ENCODE measurements around the gene DSC3.

Gene DSC3

DNA sequence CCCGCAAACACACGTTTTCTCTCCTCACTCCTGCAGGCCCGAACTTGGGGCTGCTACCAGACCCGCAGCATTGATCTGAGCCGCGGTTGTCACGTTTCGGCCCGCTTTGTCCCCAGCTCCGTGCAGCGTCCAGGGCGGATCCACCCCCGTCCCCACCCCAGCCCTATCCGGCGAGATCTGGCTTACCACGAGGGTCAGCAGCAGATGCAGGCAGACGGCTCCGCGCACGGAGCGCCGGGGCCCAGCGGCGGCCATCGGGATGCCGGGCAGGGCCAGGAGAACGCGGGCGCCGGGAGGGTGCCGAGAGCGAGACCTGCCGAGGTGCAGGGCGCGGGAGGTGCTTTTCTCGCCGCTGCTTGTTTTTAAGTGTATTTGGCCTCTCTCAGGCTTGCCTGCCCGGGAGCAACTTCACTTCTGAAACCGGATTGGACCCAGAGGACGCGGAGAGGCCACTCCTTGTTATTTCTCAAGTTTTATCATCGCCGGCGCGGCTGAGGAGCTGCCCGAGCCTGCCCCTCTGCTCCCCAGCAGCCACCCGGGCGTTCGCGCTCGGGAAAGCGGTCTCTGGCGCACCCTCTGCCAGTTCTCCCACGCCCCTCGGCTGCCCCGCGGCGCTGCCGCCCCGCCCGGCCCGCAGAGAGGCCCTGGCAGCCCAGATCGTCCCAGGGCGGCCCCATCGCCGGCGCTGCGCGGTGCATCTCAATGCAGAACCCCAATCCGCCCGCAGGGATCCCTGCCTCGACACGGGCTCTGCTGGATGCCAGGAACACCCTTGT is at the start of gene DSC3:
TSS of gene DSC3 (minus strand) at position 337 of the 776 bp plus-strand sequence. CDS start at position 255, 82 bp downstream.
- no peak for DNase-seq (ENCODE audit: low spot score)

DNA sequence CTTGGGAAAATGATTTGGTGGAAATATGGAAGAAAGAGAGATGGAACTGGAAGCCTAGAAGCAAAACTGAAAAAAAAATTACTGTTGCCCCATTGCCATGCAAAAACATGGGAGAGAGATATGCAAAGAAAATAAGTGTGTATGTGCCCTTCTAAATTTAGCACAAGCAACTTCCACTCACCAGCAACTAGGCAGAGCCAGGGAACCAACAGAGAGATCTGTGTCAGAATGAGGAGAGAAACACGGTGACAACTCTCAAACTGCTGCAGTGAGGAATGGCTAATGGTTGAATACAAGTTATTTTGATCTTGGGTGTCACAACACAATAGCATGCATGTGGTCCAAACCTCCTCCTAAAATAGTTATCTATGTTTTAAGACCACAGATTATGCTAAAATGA is 48.8 kb upstream of the DSC3 start:
- FAIRE-seq, result no peak
- DNase-seq (ENCODE audit: low spot score), result no peak

More for the DNA sequence above, at the start of gene DSC3:
- FAIRE-seq, result no peak

DNA sequence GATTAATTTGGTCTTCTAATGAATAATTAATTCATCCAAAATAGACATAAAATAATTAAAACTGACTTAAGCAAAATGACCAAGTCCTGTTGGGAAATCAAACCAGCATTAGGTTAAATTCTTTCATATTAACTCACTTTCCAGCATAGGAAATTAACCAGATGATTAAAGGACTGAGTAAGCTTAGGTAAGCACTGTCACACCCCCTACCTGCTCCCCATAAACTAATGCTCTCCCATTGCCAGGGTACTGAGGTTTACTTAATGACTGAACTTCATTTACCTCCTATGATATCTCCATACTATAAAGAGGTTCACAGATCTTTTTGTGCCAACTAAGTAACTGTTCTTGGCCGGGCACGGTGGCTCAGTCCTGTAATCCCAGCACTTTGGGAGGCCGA is 46.0 kb upstream of the DSC3 start:
- FAIRE-seq (no peak), DNase-seq (ENCODE audit: low spot score) (no peak)

DNA sequence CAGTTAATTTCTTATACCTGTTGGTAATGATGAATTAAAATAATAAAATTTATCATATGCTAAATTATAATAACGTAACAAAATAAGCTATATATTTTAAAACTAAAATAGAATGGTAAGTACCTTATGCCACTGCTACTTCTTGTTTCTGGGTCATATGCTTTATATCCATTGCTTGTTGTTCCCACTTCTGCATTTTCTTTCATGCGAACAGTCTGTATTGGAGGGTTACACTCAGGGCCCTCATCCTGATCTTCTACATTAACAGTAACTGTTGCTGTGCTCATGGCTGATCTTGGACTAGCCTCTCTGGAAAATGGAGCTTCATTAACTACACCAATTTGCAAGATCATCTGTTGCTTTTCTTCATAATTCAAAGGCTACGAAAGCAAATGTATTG is 37.4 kb upstream of the DSC3 start:
- FAIRE-seq (no peak), DNase-seq (ENCODE audit: low spot score) (no peak)

DNA sequence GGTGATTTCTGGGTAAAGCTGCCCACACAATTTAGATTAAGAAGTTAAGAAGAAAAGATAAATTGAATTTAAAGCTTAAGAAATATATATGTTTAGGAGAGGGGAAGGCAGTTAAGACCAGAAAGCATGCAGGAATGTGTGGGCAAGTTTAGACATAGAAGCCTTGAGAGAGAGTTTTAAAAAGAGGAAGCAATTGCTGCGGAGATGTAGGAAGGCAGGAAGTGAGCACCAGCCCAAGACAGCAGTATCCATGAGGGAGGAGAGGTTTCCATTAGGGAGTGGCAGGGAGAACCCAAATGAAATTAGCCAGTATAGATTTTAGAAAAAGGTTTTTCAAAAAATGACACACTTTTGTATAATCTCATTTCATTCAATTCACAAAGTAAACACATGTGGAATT is 35.3 kb upstream of the DSC3 start:
- no peak for DNase-seq (ENCODE audit: low spot score)
- no peak for FAIRE-seq

DNA sequence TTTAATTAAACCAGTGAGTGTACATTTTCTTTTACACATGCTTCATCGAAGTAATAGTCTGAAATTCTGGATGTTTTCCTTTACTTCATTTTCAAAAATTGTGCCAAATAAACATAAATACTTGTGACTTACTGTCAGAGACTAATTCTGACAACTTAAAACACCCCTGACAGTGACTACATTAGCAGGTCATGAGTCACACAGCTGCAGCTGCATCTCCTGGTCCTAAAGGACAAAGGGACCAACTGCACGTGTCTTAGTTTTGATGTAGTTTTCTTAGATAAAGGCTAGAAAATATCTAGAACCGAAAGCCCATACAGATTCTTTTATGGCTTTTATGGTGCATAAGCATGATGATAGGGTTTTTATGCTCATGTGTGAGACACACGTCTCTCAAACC is 29.6 kb upstream of the DSC3 start:
- DNase-seq (ENCODE audit: low spot score) (no peak), FAIRE-seq (no peak)

DNA sequence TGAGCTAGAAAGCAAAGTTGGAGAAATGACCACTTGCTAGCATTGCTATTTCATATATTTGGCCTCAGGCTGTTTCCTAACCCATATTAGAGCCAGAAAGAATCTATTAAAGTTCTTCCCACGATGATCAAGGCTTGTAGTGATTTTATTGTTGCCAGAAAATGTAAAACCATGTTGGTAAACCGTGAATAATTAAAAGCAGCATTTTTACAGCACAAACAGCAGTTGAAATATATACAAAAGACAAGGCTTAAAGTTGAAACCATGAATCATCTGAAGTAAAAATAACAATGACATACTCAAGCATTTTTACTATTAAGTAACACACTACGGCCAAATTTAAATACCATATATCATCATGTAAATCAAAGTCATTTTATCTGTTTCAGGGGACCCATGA is 27.7 kb upstream of the DSC3 start:
- no peak for DNase-seq (ENCODE audit: low spot score)
- FAIRE-seq, result no peak

DNA sequence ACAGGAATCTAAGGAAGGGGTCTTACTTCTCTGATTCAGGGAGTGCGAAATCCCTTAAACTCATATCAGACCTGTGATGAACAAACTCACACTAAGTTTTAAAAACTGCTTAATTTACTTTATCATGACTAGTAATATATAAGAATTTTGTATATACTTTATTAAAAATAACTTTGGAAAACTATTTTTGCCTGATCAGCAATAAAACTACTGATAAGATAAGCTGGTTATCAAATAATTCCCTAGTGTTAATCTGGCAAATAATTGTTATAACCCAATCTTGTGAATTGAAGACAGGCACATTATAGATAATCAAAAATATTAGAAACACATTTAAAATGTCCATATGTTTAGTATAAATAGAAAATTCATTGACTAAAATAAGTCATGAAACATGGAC is 23.7 kb upstream of the DSC3 start:
- no peak for DNase-seq (ENCODE audit: low spot score)
- no peak for FAIRE-seq

DNA sequence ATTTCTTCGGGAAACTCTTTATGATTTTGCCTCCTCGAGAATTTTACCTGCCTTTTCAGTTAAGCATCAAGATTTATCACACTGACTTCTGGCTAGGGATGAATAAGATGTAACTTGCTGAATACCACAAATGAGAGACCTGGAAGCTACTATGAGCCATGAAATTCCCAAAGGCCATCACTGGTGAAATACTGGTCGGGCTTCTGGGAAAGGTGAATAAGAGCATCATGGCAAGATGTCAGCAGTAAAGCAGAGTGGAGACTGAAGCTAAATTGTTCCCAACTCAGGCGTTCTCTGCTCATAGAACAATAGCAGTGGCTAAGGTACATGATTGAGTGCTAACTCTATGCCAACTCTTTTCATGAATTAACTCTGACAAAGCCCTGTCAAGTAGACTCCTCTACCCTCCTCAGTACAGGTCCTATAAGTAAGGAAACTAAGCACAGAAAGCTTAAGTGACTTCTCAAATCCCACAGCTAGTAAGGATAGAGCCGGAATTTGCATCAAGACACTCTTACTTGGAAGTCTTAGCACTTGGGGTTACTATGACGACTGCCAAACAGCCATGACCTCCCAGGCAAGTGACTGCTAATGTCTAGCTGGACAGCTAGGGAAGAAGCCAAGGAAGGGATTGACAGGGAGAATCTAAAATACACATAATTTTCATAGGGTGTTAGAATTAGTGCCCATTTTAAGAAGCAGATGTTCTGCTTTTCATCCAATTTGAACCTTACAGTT is 22.7 kb upstream of the DSC3 start:
- FAIRE-seq (no peak), DNase-seq (ENCODE audit: low spot score) (no peak)

DNA sequence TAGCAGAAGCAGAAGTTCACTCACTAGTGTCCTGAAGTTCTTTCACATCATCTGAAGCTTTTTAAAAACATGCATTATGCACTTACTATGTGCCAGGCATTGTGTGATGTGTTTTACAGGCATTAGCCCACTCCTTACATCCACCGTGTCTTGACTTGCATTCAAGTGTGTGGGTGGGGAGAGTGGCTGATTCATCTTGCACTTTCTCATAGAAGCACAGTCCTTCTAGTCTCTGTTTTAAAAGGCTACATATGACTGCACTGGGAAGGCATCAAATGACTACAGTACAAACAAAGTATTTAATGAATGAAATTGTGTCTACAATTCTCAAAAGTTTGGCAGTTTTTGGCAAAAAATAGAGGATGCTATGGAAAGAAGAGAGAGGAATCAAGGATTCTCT is 21.6 kb upstream of the DSC3 start:
- no peak for DNase-seq (ENCODE audit: low spot score)
- FAIRE-seq, result no peak

DNA sequence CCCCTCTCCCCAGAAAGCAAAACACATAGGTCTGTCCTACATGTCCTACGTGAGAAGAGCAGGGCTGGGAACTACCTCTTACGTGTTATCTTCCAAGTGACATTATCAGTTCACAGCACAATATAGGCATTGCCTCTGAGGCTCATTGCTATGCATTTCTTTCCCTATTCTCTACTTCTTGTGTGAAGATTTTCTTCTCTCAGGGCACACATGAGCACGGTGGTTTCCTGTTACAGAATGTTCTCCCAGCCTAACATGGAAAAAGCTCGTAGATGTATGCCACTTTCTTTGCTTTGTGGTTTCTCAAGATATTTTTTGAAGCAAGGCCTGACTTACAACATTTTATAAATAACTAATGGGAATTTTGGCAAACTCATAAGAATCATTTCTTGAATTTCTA is 19.4 kb upstream of the DSC3 start:
- no peak for DNase-seq (ENCODE audit: low spot score)
- no peak for FAIRE-seq

DNA sequence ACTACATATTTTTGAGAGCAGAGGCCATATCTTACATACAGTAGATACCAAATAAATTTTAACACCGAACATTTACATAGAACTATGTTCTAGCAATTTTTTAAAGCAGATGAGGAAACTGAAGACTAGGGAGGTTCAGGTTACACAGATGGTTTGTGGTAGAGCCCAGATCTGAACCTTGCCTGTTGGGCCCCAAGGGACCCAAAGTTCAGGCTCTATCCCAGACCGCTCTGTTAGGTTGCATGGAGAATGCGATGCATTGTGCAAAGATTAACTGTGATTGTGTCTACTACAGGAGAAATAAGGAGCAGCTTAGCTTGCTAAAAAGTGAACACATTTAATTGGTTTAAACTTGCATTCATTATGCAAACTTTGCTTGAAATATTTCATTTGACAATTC is 16.4 kb upstream of the DSC3 start:
- FAIRE-seq (no peak), DNase-seq (ENCODE audit: low spot score) (no peak)

DNA sequence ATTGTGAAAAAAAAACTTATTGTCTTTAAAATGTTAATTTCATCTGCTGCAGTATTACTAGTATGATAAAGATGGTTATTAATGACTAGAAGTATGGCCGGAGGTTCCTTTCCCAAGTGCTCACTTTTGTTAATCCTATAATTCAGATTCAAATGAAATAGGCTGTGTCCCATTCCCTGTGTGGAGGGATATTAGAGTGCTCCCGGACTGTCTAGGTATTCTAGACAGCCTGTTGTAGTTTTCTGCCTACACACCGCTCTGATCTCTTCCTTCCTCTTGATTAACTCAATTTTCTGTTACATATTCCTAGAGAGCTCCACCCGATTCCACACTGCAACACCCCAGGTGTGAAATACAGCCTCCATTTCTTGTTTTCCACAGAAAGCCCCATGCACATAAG is 15.4 kb upstream of the DSC3 start:
- FAIRE-seq, result no peak
- no peak for DNase-seq (ENCODE audit: low spot score)

DNA sequence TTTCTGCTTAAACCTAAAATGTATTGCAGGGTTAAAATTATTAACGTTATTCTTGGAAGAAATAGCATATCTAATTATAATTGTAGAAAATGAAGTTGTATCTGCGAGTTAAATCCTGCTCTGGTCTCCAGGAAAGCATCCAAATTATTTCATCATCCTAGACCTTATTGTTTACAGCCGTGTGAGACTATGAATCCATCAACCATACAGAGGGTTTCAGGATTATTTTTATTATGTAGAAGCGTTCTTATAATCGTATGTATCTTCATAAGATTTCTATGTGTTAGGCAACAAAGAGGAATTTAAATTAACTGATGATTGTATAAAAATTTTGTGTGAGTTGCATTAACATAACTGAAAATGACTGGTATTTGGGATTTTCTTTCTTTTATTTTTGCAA is 14.5 kb upstream of the DSC3 start:
- no peak for FAIRE-seq
- DNase-seq (ENCODE audit: low spot score), result no peak

DNA sequence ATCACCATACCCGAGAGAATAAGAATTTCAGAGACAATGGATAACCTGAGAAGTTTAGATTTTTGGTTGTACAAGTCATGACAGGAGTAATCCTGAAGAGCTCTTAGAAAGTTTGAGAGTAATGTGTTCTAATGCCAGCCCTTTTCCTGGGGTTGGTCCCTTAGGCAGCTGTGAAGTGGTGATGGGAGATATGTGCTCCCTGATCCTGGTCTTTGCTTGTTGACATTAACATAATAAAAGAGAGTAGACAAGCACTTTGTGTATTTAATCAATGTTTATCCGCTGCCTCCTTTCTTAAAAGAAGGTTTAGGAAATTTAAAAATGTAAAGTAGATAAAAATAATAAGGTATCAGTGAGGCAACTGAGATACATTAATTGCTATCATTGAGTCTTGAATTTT is 13.8 kb upstream of the DSC3 start:
- DNase-seq (ENCODE audit: low spot score), result no peak
- no peak for FAIRE-seq

DNA sequence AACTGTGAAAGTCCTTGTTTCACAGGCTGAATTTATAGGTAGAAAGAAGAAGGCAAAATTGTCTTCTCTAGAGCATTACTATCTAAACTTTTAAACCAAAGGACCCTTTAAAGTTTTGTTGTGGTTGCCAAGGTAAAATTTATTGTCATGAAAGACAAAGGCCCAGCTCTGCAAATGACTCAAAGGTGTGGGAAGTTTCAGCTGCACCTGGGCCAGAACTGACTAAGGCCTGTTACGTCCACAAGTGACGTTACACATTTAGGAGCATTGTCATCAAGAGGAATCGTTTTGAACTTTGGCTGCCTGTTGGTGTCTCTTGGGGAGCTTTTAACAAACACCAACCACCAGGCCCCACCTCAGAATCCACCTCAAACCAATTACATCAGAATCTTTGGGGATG is 8.1 kb upstream of the DSC3 start:
- no peak for FAIRE-seq
- DNase-seq (ENCODE audit: low spot score), result no peak

DNA sequence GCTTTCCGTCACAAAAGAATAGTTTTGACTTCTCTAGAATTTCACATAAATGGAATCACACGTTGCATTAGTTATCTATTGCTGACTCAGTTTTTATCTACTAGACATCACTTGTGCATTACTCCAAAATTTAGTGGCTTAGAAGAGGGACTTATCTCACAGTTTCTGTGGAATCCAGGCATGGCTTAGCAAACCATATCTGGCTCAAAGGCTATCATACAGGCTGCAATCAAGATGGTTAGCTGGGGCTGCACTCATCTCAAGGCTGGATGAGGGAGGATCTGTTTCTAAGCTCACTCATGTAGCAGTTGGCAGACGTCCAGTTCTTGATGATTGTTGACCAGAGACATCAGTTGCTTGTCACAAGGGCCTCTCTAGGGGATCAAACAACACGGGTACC is 6.6 kb upstream of the DSC3 start:
- no peak for FAIRE-seq
- no peak for DNase-seq (ENCODE audit: low spot score)

DNA sequence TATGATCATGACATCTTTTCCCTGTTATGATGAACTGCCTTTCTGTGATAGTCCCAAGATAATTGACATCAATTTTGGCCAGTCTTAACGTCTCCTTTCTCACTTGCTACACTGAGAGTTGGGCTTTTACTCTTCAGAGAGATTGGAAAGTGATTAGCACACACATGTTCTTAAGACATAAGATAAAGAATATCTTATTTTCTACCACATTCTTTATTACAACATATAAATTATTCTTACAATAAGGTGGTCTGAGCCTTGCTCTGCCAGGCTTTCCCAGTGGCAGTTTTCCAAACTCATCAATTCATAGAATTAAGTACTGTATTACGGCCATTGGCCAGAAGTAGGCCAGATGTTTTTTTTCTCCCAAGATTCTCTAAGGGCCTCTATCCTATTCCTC is 5.7 kb upstream of the DSC3 start:
- DNase-seq (ENCODE audit: low spot score) (no peak), FAIRE-seq (no peak)

DNA sequence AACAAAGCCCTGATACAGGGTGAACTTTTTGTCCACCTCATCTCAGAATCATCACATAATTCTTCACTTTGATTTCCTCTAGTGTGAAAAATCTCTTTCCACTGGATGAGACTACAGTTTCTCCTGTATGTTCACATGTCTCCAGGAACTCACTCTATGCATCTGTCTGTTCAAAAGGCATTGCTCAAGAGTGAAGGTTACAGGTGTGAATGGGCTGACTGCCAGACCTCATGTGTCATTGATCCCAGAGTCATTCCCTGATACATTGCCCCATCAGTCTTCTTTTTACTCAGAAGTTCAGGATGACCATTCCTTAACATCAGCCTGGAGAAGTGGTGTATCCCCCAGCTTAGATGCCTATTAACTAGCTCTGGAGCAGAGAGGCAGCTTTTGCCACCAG is 4.4 kb upstream of the DSC3 start:
- FAIRE-seq, result no peak

DNA sequence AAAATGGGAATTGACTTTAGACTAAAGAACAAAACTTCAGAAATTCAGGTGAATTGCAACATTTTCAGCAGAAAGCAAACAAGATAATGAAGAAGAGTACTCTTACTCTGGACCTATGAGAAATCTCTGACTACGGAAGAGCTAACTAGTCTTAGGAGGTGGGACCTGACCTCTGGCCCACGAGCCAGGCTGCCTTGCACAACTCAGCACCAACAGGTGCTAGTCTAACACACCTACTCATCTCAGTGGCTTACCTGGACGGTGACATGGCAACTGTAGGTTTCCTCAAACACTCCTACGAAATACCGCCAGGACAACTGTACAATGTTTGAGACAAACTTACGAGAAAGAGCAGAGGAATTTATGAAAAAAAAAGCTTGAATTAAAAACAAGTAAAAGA is 3.1 kb upstream of the DSC3 start:
- DNase-seq (ENCODE audit: low spot score) (no peak), FAIRE-seq (no peak)

More for the DNA sequence above, 4.4 kb upstream of the DSC3 start:
- DNase-seq (ENCODE audit: low spot score), result no peak

DNA sequence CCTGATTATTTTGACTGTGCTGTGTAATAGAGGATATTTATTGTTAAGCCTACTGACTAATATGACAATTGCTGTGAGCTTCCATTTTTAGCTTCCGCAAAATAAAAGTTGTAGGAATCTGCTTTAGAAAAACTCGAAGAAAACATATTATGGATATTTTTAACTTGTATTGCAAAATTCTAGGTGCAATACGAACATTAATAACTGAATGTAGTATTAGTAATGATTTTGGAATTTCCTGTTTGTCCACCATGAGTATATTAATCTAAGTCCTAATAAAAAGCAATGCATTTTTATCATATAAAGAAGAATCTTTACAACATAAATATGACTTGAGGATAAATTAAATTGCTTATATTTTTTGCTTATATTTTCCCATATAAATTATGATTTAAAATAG is 2.4 kb upstream of the DSC3 start:
- DNase-seq (ENCODE audit: low spot score) (no peak), FAIRE-seq (no peak)

DNA sequence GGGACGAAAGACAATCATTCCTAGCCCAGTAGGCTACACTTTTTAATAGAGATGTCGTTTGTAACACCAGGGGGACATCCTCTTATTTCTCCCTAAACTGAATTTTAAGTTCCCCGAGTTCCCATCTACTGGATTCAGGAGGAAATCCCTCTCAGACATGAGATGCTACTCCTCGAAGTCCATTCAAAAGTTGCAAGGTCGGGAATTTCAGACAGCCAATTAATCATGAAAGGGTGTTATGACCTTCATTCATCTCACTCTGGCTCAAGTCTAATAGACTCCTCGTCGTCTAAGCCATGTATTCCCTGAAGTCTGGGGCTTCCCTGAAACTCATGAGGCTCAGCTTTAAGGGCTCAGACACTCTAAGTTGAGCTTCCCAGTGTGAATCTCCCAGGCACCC is 1.2 kb upstream of the DSC3 start:
- no peak for DNase-seq (ENCODE audit: low spot score)
- FAIRE-seq, result no peak

DNA sequence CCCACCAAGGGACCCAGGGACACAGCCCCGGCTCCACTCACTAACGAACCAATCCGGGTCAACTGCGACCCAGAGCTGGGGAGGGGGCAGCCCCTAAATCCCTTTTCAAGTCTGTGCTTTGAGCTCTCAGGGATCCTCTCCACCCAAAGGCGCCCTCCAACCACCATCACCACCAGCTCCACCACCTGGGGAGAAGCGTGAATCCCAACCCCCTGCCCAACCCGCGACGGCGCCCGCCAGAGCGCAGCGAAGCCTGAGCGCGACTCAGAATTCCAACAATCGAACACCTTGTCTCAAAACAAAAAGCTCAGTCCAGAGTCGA is 497 bp downstream of the DSC3 start:
- DNase-seq (ENCODE audit: low spot score) (no peak), FAIRE-seq (no peak)

Measured in urothelium cell line (cell line).